Measurements from ENCODE around the gene RPLP1.

Gene RPLP1

DNA sequence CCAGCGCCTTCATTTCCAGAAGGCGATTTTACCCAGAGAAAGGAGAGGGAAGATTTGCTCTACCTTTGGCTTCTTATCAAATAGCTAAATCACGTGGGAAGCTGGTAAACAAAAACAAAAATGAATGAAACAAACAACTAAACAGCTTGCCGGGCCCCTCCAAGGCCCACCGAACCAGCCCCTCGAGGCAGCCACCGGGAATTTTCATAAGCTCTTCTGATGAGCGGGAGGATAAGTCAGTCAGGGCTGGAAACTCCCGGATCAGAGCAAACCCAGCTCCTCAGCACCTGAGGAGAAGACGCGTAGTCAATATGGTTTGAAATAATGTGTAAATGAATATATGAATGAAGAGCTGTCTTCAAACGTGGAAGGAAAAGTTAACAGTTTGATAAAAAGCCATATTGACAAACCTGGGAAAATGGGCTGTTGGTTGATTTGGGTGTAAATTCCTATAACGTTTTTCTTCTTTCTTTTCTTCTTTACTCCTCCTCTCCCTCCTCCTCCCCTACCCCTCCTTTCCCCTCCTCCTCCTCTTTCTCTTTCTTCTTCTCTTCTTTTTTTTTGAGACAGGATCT lies 10.7 kb downstream of the RPLP1 start:
- Histone ChIP-seq H3K9ac (no peak overlapping the region), H3K36me3 (ENCODE audit: control insufficient read depth, insufficient read depth, low read length) (no peaks in the 10 kb centered on the region), H3K9me3 (ENCODE audit: control insufficient read depth, low read length) (no peaks in the 10 kb centered on the region), H3K4me2 (ENCODE audit: low read length) (peak overlapping the region; percentile 88), H2AFZ (peak overlapping the region; percentile 94), H3K27me3 (ENCODE audit: control insufficient read depth, insufficient read depth, low read length) (no peaks in the 10 kb centered on the region), H3K4me3 (ENCODE audit: low read depth, low read length) (peak overlapping the region; percentile 58), H3K79me2 (no peaks in the 10 kb centered on the region), H3K27ac (peak overlapping the region; percentile 78), H3K4me1 (no peaks in the 10 kb centered on the region)
- TF ChIP-seq, protein P1, sequence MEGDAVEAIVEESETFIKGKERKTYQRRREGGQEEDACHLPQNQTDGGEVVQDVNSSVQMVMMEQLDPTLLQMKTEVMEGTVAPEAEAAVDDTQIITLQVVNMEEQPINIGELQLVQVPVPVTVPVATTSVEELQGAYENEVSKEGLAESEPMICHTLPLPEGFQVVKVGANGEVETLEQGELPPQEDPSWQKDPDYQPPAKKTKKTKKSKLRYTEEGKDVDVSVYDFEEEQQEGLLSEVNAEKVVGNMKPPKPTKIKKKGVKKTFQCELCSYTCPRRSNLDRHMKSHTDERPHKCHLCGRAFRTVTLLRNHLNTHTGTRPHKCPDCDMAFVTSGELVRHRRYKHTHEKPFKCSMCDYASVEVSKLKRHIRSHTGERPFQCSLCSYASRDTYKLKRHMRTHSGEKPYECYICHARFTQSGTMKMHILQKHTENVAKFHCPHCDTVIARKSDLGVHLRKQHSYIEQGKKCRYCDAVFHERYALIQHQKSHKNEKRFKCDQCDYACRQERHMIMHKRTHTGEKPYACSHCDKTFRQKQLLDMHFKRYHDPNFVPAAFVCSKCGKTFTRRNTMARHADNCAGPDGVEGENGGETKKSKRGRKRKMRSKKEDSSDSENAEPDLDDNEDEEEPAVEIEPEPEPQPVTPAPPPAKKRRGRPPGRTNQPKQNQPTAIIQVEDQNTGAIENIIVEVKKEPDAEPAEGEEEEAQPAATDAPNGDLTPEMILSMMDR (IDR thresholded peaks at IDR 0.05), result no peak

DNA sequence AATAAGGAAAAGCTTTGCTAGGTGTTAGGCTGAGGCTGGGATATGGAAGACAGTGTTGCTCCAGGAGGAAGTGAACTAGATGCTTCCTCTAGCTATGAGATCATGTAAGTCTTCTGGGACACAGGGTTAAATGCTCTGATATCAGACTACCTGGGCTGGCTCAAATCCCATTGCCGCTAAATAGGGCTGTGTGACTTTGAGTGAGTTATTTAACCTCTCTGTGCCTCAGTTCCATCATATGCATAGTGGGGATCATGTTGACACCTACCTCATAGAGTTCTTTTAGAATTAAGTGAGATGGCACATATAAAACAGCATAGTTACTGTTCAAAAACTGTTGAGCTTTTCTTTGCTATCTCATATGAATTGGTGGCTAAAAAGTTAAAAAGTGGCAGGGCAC lies 12.6 kb downstream of the RPLP1 start:
- no peaks in the 10 kb centered on the region for H3K27me3 ChIP-seq (ENCODE audit: control insufficient read depth, insufficient read depth, low read length)
- no peak overlapping the region for H3K9ac ChIP-seq
- no peak overlapping the region for H3K4me3 ChIP-seq (ENCODE audit: low read depth, low read length)
- H3K27ac ChIP-seq, result no peak overlapping the region
- peaks cover 2% of the 10 kb centered on the region for H3K4me1 ChIP-seq
- TF ChIP-seq, protein P1 (IDR thresholded peaks at IDR 0.05), result no peak
- no peaks in the 10 kb centered on the region for H3K9me3 ChIP-seq (ENCODE audit: control insufficient read depth, low read length)
- no peaks in the 10 kb centered on the region for H3K36me3 ChIP-seq (ENCODE audit: control insufficient read depth, insufficient read depth, low read length)
- H3K79me2 ChIP-seq, result no peaks in the 10 kb centered on the region
- no peak overlapping the region for H2AFZ ChIP-seq
- no peak overlapping the region for H3K4me2 ChIP-seq (ENCODE audit: low read length)

DNA sequence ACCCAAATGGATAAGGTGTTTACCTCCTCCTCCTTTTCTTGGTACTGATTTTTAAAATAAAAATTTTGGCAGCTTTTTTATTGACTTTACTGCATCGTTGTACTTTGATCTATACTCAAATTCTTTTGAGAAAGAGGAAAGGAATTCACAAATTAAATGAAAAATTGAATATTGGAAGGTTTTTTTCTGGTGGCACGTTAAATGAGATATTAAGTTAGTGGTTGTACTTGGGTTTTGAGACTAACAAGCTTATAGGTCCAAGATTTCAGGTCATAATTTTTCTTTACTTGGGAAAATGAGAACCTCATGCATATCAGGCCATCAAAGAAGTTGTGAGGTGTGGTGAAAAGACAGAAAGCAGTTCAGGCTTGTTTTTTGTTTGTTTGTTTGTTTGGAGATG lies 14.1 kb downstream of the RPLP1 start:
- Histone ChIP-seq H3K9ac (no peak overlapping the region), H3K79me2 (no peaks in the 10 kb centered on the region), H3K9me3 (ENCODE audit: control insufficient read depth, low read length) (no peaks in the 10 kb centered on the region), H3K27ac (no peak overlapping the region), H3K4me3 (ENCODE audit: low read depth, low read length) (no peak overlapping the region), H3K4me1 (peaks cover 2% of the 10 kb centered on the region), H3K27me3 (ENCODE audit: control insufficient read depth, insufficient read depth, low read length) (no peaks in the 10 kb centered on the region), H2AFZ (no peak overlapping the region), H3K36me3 (ENCODE audit: control insufficient read depth, insufficient read depth, low read length) (no peaks in the 10 kb centered on the region), H3K4me2 (ENCODE audit: low read length) (no peak overlapping the region)
- TF ChIP-seq, protein P1 (IDR thresholded peaks at IDR 0.05), result no peak

DNA sequence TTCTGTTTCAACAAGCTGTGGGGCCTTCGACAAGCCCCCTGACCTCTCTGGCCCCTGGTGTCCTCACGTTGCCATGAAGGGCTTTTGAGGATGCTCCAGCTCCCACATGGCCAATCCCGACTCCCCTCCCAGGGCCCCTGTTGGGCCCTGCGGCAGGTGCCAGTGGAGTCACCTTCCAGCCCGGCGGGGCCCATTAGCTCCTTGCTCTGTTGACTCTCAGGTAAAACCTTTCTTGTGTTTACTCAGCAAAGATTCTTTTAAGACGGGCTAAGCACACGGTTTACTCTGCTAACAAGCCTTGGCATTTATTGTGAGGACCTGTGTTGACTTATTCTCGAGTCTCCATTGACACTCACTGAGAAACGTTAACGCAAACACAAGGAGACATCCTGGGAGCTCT lies 15.0 kb downstream of the RPLP1 start:
- Histone ChIP-seq H3K36me3 (ENCODE audit: control insufficient read depth, insufficient read depth, low read length) (no peaks in the 10 kb centered on the region), H3K4me2 (ENCODE audit: low read length) (no peak overlapping the region), H3K9me3 (ENCODE audit: control insufficient read depth, low read length) (no peaks in the 10 kb centered on the region), H3K4me3 (ENCODE audit: low read depth, low read length) (no peak overlapping the region), H3K79me2 (no peaks in the 10 kb centered on the region), H3K27me3 (ENCODE audit: control insufficient read depth, insufficient read depth, low read length) (no peaks in the 10 kb centered on the region), H3K9ac (no peak overlapping the region), H3K27ac (no peak overlapping the region), H2AFZ (peak overlapping the region; percentile 53), H3K4me1 (peaks cover 2% of the 10 kb centered on the region)
- TF ChIP-seq, protein P1 (IDR thresholded peaks at IDR 0.05), result no peak
